Measurements from ENCODE around the gene ZNF592. TPM values are rescaled to one million over a fixed set of nuclear protein-coding genes. Genes with fewer than 3 reads are reported as not detected.
A peak's percentile ranks its signal among the peaks of the same experiment; 100 is the strongest.

ZNF592 gene
- total and polyA plus RNA-seq, 9 of the 15 experiments (the other 6 are each of a cell fraction or from before 2014, with no cell fraction given): 0.88 to 23.8 (median 7.4) TPM

GRCh38 chr15:84747416-84748273, 747 bp upstream of the ZNF592 start (continued):
- TF ChIP-seq HNRNPLL (IDR thresholded peaks at IDR 0.05; ENCODE audit: low read depth, low read length, poor library complexity, severe bottlenecking): peak; percentile 26
- TF ChIP-seq SOX6 (IDR thresholded peaks at IDR 0.05): no peak
- no peak for TF ChIP-seq NONO (IDR thresholded peaks at IDR 0.05; ENCODE audit: low read depth in 2 of 2, low read length in 1 of 2)
- no peak for TF ChIP-seq ZNF146 (CRISPR knock-in tag; IDR thresholded peaks at IDR 0.05; ENCODE audit: unreplicated experiment)
- no peak for TF ChIP-seq SETDB1 (IDR thresholded peaks at IDR 0.05; ENCODE audit: low read length)
- no peak for TF ChIP-seq POLR3A (IDR thresholded peaks at IDR 0.05; ENCODE audit: borderline replicate concordance, extremely low read depth, insufficient read depth, insufficient read length)
- no peak for TF ChIP-seq TAF7 (tag; IDR thresholded peaks at IDR 0.05)
- no peak for TF ChIP-seq KAT8 (IDR thresholded peaks at IDR 0.05; ENCODE audit: low read depth)
- TF ChIP-seq ELK3 (CRISPR knock-in tag; IDR thresholded peaks at IDR 0.05): no peak
- TF ChIP-seq RUNX1 (IDR thresholded peaks at IDR 0.05; ENCODE audit: low read depth): no peak
- TF ChIP-seq ZBTB7A (IDR thresholded peaks at IDR 0.05; ENCODE audit: borderline replicate concordance, control insufficient read depth, low read depth, low read length): peak; percentile 87
- TF ChIP-seq RNF219 (CRISPR knock-in tag; IDR thresholded peaks at IDR 0.05): no peak
- TF ChIP-seq PPARD (CRISPR knock-in tag; IDR thresholded peaks at IDR 0.05): no peak
- no peak for TF ChIP-seq ZNF12 (CRISPR knock-in tag; IDR thresholded peaks at IDR 0.05)
- TF ChIP-seq HNRNPUL1 (IDR thresholded peaks at IDR 0.05; ENCODE audit: low read length): no peak
- no peak for TF ChIP-seq EZH2 (IDR thresholded peaks at IDR 0.05; ENCODE audit: borderline replicate concordance, low read depth, low read length)
- no peak for TF ChIP-seq ILK (tag; IDR thresholded peaks at IDR 0.05; ENCODE audit: borderline replicate concordance, low read depth)
- TF ChIP-seq TBP (optimal IDR thresholded peaks at IDR 0.05; ENCODE audit: low read depth, low read length): peak; percentile 41
- TF ChIP-seq MTA3 (IDR thresholded peaks at IDR 0.05; ENCODE audit: borderline replicate concordance): no peak; the same call in 1 of the 2 replicates
- no peak for TF ChIP-seq ZNF354B (CRISPR knock-in tag; IDR thresholded peaks at IDR 0.05)
- no peak for TF ChIP-seq SMARCB1 (IDR thresholded peaks at IDR 0.05; ENCODE audit: insufficient read length, low read depth)
- TF ChIP-seq ZNF408 (CRISPR knock-in tag; IDR thresholded peaks at IDR 0.05; ENCODE audit: low read depth): no peak
- 0 out of 2 replicates have a peak, but pooled peaks have one; percentile 27 for TF ChIP-seq TRIM28 (IDR thresholded peaks at IDR 0.05)
- TF ChIP-seq PRPF4 (IDR thresholded peaks at IDR 0.05; ENCODE audit: insufficient read depth, low read depth, low read length, poor library complexity, severe bottlenecking): no peak
- no peak for TF ChIP-seq ZNF197 (CRISPR knock-in tag; IDR thresholded peaks at IDR 0.05; ENCODE audit: low read depth)
- peak; percentile 70 for TF ChIP-seq POLR2A (conservative IDR thresholded peaks at IDR 0.05)
- TF ChIP-seq ZEB2 (IDR thresholded peaks at IDR 0.05): 0 out of 2 replicates have a peak, but pooled peaks have one; percentile 25
- TF ChIP-seq ZNF551 (CRISPR knock-in tag; IDR thresholded peaks at IDR 0.05): no peak

Measured in K562 (cell line).